GM19468 (cell line): Measurements from ENCODE around the gene NPIPB8.
"Not testable (repeated sequence)": the region's sequence is repeated elsewhere in the genome, so short reads cannot be mapped to it uniquely, and the experiment has no call there.

Experiments
- ATAC-seq: cut with Tn5 transposase; IDR thresholded peaks from one replicate; pipeline ENCODE4 v1.9.1; 2021; ENCODE audit warnings: mild to moderate bottlenecking, moderate library complexity, moderate number of reproducible peaks; ENCODE audit not compliant: unreplicated experiment; ENCODE audit errors: extremely low read depth

Gene NPIPB8

DNA sequence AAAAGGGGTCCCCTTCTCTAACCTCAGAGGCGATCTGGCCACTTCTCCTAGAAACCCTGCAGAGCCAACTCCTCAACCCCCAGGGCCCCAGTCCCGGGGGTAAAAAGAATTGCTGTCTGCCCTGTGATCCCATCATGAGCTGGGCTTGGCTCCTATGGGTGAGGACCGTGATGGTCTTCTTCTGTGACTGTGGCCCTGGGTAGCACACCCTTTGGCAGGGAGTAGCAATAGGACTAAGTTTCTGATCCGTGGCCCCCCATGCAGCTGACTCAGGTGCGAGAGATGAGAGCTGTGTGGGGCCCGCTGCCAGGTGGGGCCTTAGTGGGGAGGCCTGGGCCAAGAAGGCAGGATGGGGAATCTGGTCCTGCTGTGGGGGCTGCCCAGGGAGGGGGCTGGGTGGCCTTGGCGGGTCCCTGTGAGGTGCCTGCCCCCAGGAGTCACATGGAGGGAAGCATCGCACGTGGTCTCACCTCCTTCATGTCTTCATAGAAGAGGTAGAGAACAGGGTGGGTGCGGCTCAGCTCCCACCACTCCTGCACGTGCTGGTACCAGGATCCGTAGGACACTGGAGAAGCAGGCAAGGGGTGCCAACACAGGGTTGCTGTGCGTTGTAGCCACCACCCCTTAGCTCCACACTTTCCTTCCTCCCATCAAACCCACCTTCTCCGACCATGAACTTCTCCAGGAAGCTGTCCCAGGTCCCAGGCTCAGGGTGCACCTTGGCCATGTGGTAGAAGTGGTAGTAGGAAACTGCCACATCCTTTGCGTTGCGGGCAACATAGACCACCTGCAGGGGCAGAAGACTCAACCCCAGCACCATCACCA lies 31.4 kb upstream of the NPIPB8 start:
- ATAC-seq: no peak

DNA sequence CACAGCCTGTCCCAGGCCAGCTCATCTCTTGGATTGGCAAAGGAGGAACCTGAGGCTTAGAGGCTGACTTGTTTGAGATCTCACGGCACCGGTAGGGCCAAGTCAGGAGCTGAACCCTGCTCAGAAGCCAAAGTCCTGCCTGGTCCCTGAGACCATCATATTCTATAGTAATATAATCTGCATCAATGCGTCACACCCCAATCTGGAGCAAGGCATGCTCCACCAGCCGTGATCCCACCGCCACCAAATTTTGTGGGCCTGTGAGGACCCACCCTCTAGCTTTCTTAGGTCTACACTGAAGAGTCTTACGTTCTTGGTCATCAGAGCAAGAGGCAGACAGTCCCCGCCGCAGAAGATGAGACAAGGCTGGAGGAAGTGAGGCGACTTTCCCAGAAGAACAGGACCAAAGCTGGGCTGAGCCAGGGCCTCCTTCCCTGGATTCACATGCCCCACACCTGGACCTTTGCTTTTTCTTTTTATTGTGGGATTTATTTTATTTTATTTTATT lies 30.7 kb upstream of the NPIPB8 start:
- ATAC-seq: no peak

DNA sequence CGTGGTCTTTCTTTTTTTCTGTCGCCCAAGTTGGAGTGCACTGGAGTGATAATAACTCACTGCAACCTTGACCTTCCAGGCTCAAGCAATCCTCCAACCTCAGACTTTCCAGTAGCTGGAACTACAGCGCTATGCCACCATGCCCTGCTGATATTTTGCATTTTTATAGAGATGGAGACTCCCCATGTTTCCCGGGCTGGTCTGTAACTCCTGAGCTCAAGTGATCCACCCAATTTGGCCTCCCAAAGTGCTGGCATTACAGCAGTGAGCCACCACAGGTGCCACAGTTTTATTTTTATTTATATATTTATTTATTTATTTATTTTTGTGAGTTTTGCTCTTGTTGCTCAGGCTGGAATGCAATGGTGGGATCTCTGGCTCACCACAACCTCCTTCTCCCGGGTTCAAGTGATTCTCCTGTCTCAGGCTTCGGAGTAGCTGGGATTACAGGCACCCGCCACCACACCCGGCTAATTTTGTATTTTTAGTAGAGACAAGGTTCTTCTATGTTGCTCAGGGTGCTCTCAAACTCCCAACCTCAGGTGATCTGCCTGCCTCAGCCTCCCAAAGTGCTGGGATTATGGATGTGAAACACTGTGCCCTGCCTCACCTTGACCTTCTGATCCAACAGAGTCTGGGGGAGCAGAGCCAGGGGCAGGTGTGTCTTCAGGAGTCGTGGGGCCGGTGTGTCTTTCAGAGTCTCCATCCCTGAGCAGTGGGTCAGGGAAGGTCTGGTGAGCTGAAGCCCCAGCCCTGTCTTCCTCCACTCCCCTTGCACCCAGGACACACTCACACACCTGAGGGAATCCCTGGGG lies 30.0 kb upstream of the NPIPB8 start:
- not testable (repeated sequence) for ATAC-seq

DNA sequence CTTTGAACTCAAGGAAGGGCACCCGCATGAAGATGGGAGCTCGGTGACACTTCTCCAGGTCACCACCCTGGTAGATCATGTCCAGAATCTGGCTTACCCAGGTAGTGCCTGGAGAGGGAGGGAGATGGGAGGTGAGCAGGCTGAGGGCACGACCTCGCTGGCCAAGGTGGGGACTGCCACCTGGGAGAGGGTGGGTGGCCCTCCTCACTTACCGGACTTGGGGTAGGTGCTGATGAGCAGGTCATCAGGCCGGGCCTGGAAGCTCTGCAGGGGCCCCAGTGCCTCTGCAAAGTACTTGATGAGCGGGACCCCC lies 29.4 kb upstream of the NPIPB8 start:
- ATAC-seq: not testable (repeated sequence)

DNA sequence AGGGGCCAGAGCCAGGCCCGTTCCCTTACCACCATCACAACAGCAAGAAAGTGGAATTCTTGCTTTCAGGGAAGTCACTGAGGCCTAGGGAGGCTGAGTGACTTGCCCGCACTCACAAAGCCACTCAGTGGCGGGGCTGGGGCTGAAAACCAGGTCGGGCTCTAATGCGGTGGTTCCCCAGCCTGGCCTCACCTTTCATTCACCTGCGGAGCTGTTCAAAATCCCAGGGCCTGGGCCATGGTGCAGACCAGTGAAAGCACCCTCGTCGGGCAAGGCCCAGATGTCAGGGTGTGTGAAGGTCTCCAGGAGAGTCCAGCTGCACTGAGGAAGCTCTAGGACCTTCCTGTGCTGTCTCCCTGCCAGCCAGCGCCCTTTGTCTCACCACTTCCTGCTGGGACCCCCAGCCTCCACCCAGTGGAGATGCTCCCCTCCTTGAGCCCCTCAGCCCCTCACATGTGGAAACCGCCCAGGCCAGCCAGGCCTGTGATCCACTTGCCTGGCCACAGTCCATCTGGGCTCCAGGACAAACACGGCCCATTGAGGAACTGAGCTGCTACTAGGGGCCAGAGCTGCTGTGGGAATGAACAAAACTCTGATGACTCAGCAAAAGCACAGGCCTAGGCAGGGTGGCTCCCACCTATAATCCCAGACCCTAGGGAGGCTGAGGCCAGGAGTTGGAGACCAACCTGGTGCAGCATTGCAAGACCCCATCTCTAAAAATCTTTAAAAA lies 28.8 kb upstream of the NPIPB8 start:
- not testable (repeated sequence) for ATAC-seq

DNA sequence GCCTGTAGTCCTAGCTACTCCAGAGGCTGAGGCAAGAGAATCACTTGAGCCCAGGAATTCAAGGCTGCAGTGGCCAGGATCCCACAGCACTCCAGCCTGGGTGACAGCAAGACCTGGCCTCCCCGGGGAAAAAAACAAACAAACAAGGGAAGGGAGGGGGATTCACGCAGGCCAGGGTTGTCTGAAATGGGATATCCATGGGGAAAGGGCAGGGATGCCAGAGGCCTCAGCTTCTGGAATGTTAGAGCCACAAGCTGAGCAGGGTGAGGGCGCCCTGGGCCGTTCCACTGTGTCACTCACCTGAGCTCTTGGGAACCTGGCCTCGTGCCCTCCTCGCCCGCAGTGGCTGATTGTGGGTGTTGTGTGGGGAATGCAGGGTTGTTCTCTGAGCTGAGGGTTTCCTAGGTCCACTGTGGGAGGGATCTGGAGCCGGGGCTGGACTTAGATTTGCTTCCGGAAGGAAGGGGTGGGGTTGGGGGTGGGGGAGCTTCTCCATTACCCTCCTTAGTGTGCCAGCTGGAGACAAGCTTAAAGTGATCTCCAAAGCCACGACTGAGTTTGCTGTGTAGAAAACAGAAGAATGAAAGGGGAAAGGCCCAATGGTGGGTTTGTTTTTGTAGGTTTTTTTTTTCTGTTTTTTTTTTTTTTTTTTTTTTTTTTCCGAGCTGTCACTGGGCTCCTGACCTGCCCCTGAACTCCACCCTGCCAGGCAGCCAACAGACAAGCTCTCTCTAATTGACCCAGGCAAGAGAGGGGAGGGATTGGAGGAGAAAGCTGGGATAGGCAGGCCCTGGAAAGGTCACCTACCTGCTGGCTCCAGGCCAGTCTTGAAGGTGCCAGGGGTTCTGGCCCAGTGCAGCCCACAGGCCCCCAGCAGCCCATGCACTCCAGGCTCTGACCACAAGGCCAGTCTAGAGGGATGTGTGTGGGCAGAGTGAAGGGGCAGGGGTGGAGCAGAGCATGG lies 28.0 kb upstream of the NPIPB8 start, which contains the start of gene SULT1A1:
Gene SULT1A1, minus strand, starts transcription at position 414 of the 964 bp plus-strand sequence. CDS start 1,189 bp downstream, outside the sequence.
- ATAC-seq: no peak

DNA sequence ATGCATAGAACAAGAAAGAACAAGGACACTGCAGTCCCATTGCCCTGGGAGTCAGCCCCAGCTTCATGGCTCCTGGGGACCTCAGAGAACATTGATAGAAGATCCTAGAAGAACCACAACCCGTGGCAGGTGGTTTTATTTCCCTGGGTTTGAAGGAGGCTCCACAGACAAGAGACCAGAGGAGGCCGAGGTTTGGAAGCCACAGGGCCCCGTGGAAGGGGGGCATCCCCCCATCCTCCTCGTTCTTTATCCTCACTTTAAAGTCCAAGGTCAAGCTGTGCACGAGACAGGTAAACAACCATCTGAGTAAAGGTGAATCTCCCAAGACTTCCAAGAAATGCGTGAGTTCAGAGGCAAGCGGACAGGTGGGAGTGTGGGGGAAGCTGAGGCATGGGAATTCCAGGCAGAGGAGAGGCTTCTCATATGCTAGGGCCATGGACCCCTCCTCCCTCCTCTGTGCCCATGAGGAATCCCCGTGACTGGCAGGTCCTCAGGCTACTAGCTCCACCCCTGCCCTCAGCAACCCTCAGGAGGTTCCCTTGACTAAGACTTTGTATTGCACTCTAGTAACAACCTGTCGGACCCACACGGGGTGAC lies 27.2 kb upstream of the NPIPB8 start:
- no peak for ATAC-seq

DNA sequence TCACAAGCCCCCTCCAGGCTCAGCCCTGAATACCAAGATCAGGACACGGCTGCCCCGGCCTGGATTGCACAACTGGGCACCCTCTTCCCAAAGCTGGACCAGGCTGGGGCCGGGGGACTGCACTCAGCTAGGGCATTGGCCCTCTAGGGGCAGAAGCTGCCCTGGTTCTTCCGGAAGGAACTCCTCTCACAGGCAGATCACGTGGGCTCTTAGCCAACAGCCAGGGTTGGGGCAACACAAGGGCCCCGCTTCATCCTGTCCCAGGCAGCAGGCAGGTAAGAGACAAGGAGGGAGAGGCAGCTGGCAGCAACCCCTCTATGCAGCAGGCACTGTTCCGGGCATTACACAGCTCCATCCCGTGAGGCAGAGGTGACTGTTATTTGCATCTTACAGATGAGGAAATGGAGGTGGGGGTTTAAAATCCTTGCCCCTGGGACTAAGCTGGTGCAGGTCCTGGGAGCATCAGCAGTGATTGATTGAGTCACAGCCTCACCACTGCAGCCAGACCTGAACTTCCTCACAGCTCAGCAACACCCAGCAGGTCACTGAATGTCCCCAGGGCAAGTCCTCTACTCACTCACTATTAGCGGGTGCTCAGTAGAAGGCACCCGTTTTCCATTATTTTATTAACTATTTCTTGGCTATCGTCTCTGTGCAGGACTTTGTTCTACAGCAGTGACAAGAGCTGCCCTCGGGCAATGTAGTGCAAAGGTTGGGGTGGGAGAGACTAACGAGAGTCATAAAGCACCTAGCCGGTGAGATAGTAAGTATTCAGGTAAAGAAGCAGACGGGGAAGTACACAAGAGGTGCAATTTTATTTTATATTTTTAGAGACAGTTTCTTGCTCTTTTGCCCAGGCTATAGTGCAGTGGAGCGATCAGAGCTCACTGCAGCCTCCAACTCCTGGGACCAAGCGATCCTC lies 25.2 kb upstream of the NPIPB8 start:
- ATAC-seq: not testable (repeated sequence)

DNA sequence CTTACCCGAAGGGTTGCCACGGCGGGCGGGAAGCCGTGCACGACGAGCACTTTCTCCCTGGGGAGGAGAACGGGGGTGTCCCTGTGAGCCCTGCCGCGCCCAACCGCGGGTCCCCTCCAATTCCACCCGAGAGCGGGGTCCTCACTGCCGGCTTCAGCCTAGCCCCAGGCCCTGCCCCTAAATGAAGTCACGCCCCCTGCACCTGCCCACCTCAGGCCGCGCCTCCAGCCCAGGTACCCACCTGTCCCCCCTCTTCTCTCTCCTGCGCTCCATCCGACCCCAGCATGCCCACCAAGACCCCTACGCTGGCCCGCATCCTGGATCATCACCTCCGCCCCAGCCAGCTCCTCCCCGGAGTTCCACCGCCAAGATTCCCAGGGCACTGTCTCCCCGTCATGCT lies 24.0 kb upstream of the NPIPB8 start:
- not testable (repeated sequence) for ATAC-seq

DNA sequence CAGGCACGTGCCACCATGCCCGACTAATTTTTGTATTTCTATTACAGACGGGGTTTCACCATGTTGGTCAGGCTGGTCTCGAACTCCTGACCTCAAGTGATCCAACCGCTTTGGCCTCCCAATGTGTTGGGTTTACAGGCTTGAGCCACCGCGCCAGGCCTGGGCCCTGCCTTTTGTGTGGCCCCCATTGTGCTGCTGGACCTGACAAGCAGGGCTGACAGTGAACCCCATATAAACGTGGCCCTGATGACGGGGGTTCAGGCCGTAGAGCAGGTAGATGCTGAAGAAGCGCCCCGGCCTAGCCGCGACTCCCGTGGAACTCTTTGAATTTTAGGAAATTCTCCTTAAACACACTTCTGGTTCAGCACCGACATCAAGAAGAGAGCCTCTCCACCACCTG lies 23.3 kb upstream of the NPIPB8 start:
- ATAC-seq: not testable (repeated sequence)

DNA sequence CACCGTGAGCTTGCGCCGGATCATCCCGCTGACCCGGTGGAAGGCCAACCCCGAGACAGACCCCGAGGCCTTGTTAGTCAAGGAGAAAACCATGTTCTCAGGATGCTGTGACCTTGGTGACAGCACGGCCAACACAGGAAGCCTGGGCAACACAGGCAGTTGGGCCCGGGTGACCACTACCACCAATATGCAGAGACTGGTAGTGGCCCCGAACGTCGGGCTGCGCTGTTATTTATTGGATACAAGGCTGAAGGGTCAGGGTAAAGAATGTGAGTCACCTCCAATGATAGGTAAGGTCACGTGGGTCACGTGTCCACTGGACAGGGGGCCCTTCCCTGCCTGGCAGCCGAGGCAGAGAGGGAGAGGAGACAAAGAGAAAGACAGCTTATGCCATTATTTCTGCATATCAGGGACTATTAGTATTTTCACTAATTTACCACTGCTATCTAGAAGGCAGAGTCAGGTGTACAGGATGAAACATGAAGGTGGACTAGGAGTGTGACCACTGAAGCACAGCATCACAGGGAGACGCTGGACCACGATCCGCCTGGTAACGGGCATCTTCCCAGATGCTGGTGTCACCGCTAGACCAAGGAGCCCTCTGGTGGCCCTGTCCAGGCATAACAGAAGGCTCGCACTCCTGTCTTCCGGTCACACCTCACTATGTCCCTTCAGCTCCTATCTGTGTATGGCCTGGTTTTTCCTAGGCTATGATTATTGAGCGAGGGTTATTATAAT lies 22.2 kb upstream of the NPIPB8 start:
- not testable (repeated sequence) for ATAC-seq

DNA sequence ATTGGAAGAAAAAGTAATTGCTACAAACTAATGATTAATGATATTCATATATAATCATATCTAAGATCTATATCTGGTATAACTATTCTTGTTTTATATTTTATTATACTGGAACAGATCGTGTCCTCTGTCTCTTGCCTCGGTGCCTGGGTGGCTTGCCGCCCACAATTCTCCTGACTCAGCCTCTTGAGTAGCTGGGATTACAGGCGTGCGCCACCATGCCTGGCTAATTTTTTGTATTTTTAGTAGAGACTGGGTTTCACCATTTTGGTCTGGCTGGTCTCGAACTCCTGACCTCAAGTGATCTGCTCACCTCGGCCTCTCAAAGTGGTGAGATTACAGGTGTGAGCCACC lies 21.7 kb upstream of the NPIPB8 start:
- ATAC-seq: not testable (repeated sequence)

DNA sequence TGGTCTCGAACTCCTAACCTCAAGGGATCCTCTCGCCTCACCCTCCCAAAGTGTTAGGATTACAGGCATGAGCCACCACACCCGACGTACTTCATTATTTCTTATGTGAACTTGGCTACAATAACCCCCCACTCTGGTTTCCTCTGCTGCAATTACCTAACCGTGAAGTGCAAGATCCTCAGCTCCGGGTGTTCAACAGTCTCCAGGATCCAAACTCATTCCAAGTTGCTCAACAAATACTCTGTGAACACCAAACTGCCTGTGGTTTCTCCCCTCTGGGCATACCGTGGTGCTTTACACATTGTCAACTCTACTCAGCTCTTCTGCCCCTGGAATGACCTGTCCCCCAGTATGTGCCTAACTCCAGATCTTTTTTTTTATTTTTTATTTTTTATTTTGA lies 21.2 kb upstream of the NPIPB8 start:
- no peak for ATAC-seq

DNA sequence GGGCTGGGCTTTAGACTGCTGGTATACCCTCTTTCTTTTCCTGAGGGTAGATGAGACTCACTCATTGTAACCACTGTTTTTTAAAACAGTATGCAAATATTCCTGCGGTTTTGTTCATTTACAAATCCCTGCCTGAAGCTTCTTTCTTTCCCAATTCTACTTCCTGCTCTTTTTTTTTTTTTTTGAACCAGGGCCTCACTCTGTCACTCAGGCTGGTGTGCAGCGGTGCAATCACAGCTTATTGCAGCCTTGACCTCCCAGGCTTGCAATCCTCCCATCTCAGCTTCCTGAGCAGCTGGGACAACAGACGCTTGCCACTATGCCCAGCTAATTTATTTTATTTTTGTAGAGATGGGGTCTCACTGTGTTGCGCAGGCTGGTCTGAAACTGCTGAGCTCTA lies 20.0 kb upstream of the NPIPB8 start:
- ATAC-seq: no peak

DNA sequence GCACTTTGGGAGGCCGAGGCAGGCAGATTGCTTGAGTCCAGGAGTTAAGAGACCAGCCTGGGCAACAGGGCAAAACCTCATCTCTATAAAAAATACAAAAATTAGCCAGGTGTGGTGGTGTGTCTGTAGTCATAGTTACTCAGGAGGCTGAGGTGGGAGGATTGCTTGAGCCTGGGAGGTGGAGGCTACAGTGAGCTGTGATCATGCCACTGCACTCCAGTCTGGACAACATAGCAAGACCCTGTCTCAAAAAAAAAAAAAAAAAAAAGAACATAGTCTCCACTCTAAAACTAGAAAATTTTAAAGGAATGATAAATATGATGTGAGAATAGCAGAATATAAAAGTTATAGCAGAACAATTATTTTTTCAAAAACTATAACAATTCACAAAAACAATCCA lies 17.5 kb upstream of the NPIPB8 start:
- not testable (repeated sequence) for ATAC-seq

DNA sequence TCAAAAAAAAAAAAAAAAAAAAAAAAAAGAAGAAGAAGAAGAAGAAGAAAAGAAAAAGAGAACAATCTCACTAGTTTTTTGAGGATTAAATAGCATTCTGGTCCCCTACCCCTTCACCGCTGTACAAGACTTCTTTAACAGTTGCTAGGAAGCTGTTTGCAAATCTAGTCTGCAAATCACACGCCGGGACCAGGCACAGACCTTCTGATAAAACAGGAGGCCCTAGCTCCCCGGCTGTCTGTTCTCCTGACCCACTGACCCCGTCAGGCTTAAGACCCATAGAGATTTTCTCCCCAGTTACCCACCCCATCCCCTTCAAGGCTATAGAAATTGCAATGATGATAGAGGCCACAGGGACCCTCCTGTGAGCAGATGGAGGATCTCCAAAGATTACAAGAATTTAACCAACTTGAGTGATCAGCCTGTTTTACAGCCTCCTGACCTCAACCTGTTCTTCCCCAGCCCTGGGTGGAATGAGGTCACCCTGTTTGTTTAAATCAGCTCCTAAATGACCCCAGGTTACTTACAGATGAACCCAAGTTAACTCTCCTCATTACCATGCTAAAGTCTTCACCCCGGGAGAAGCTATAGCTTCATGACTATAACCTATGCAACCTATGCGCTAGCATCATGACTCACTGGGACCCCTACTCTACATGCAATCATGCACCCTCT lies 16.2 kb upstream of the NPIPB8 start:
- ATAC-seq: no peak
